ENCODE results near the gene DLG5. TPM values are rescaled to one million over a fixed set of nuclear protein-coding genes. Genes with fewer than 3 reads are reported as not detected.

The DLG5 gene
- total and polyA plus RNA-seq, 10 of the 15 experiments (the other 5 are each of a cell fraction or from before 2014, with no cell fraction given) = 0.18 to 6.6 (median 2.7) TPM

DNA sequence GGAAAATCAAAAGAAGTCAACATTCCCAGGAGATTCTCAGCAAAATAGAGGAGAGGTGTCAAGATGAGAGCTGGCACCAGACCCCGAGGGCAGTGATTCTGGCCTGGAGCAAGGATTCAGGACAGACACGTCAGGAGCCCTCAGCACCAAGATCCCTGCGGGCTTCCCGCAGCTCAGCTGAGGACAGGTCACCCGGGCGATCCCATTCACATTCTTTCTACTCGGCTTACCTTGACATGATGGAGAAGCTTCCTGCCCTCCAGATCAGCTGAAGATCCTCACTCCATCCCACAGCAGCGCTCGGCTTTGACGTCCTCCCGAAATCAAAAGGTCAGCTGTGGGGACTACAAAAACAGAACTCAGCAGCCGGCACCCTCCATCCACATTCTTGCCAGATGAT lies 139.1 kb downstream of the DLG5 start:
- POLR2A ChIA-PET = no interaction called here
- BruUV-seq (replicated peaks) = no TSS peak

DNA sequence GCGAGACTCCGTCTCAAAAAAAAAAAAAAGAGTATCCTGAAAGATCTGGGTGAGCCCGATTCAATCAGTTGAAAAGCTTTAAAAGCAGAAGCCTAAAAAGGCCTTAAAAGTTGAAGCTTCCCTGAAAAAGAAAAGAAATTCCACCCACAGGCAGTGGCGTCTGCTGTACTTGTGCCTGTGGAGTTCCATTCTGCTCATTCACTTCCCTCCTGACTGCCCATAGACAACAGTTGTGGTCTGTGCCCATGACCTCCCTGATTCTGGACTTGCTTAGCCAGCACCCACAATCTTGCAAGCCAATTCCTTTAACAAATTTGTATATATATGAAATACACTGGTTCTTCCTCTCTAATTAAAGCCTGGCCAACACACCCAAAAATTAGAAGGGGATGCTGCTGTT lies 141.7 kb downstream of the DLG5 start:
- H3K9ac ChIP-seq (ENCODE audit: control insufficient read depth, insufficient read depth, low read length) = no peak overlapping the region
- ChIA-PET CTCF (interaction anchor here (1.3 kb wide), 1 partner anchor 12 kb away, joined by 4 read pairs; no protein-coding TSS in a partner anchor), POLR2A (no interaction called here), SMC1A (ENCODE audit: uncharacterized antibody, unreplicated experiment) (no interaction called here), RAD21 (ENCODE audit: unreplicated experiment) (no interaction called here)
- TF ChIP-seq DPF2 (IDR thresholded peaks at IDR 0.05) (no peak), SIN3A (IDR thresholded peaks at IDR 0.05; ENCODE audit: low read depth, low read length) (no peak), ATF7 (IDR thresholded peaks at IDR 0.05; ENCODE audit: low read depth) (no peak), MEF2A (IDR thresholded peaks at IDR 0.05; ENCODE audit: insufficient read depth, low read depth, low read length) (no peak), ETV6 (conservative IDR thresholded peaks at IDR 0.05 in 1 of 2, IDR thresholded peaks at IDR 0.05 in 1 of 2; ENCODE audit: borderline replicate concordance in 1 of 2, low read depth in 1 of 2) (no peak), ZBED1 (IDR thresholded peaks at IDR 0.05; ENCODE audit: borderline replicate concordance) (no peak)
- DNase-seq (ENCODE audit: low read depth, low spot score) = no peak
- no peak for FAIRE-seq
- no peaks in the 10 kb centered on the region for H3K27me3 ChIP-seq (replicated peaks in 1 of 2; ENCODE audit: control insufficient read depth in 2 of 2, insufficient read depth in 2 of 2, low read length in 1 of 2)
- intact Hi-C loops (cut with micrococcal nuclease; ENCODE audit: unreplicated experiment) = no loop called here
- ATAC-seq = no peak
- H2AFZ ChIP-seq (ENCODE audit: control insufficient read depth, low read depth, low read length) = no peak overlapping the region
- no peak overlapping the region for H3K4me3 ChIP-seq
- no TSS peak for BruUV-seq (replicated peaks)
- no peak overlapping the region for H3K4me2 ChIP-seq (ENCODE audit: control insufficient read depth, insufficient read depth)
- H3K4me1 ChIP-seq (ENCODE audit: control insufficient read depth, insufficient read depth, low read length) = no peaks in the 10 kb centered on the region
- WGBS (ENCODE audit: insufficient coverage, insufficient replicate concordance, low lambda C conversion rate, missing lambda C conversion rate) = 84% methylated on average over 4 of the region's 4 CpGs
- H3K79me2 ChIP-seq (ENCODE audit: control insufficient read depth, insufficient read depth, low read length) = no peaks in the 10 kb centered on the region
- H3K9me3 ChIP-seq (replicated peaks; ENCODE audit: control insufficient read depth, insufficient read depth, low read length) = no peaks in the 10 kb centered on the region
- no peaks in the 10 kb centered on the region for H3K36me3 ChIP-seq (ENCODE audit: control insufficient read depth in 2 of 2, insufficient read depth in 2 of 2, low read length in 1 of 2)
- no peaks in the 10 kb centered on the region for H4K20me1 ChIP-seq (ENCODE audit: control insufficient read depth, insufficient read depth)
- no peak overlapping the region for H3K27ac ChIP-seq (ENCODE audit: control insufficient read depth, insufficient read depth)
- in situ Hi-C loops (cut with MboI) = no loop called here

More for the DNA sequence above, 139.1 kb downstream of the DLG5 start:
- in situ Hi-C loops (cut with MboI) = no loop called here
- Histone ChIP-seq H2AFZ (ENCODE audit: control insufficient read depth, low read depth, low read length) (no peak overlapping the region), H3K79me2 (ENCODE audit: control insufficient read depth, insufficient read depth, low read length) (no peaks in the 10 kb centered on the region), H3K4me1 (ENCODE audit: control insufficient read depth, insufficient read depth, low read length) (no peaks in the 10 kb centered on the region), H4K20me1 (ENCODE audit: control insufficient read depth, insufficient read depth) (no peaks in the 10 kb centered on the region), H3K4me2 (ENCODE audit: control insufficient read depth, insufficient read depth) (no peak overlapping the region), H3K36me3 (ENCODE audit: control insufficient read depth in 2 of 2, insufficient read depth in 2 of 2, low read length in 1 of 2) (peaks cover 0 to 4% of the 10 kb centered on the region in 2 experiments; a peak in 2 of 4 replicates), H3K9ac (ENCODE audit: control insufficient read depth, insufficient read depth, low read length) (no peak overlapping the region), H3K27ac (ENCODE audit: control insufficient read depth, insufficient read depth) (no peak overlapping the region), H3K27me3 (replicated peaks in 1 of 2; ENCODE audit: control insufficient read depth in 2 of 2, insufficient read depth in 2 of 2, low read length in 1 of 2) (no peaks in the 10 kb centered on the region), H3K4me3 (no peak overlapping the region), H3K9me3 (replicated peaks; ENCODE audit: control insufficient read depth, insufficient read depth, low read length) (no peaks in the 10 kb centered on the region)
- DNase-seq (ENCODE audit: low read depth, low spot score) (no peak), ATAC-seq (no peak), FAIRE-seq (no peak)
- WGBS (ENCODE audit: insufficient coverage, insufficient replicate concordance, low lambda C conversion rate, missing lambda C conversion rate) = 88% methylated on average over 12 of the region's 12 CpGs
- ChIA-PET SMC1A (ENCODE audit: uncharacterized antibody, unreplicated experiment) (no interaction called here), RAD21 (ENCODE audit: unreplicated experiment) (no interaction called here), CTCF (no interaction called here)
- TF ChIP-seq FOXK2 (IDR thresholded peaks at IDR 0.05) (no peak), SPI1 (IDR thresholded peaks at IDR 0.05; ENCODE audit: borderline replicate concordance, insufficient read depth, low read depth, low read length) (no peak), BRCA1 (IDR thresholded peaks at IDR 0.05; ENCODE audit: low read depth, low read length) (no peak), WRNIP1 (IDR thresholded peaks at IDR 0.05; ENCODE audit: borderline replicate concordance, low read depth, low read length) (no peak), CHD2 (IDR thresholded peaks at IDR 0.05; ENCODE audit: borderline replicate concordance, low read depth, low read length) (no peak), TARDBP (IDR thresholded peaks at IDR 0.05; ENCODE audit: borderline replicate concordance) (no peak)
- TF ChIP-seq, protein P1, sequence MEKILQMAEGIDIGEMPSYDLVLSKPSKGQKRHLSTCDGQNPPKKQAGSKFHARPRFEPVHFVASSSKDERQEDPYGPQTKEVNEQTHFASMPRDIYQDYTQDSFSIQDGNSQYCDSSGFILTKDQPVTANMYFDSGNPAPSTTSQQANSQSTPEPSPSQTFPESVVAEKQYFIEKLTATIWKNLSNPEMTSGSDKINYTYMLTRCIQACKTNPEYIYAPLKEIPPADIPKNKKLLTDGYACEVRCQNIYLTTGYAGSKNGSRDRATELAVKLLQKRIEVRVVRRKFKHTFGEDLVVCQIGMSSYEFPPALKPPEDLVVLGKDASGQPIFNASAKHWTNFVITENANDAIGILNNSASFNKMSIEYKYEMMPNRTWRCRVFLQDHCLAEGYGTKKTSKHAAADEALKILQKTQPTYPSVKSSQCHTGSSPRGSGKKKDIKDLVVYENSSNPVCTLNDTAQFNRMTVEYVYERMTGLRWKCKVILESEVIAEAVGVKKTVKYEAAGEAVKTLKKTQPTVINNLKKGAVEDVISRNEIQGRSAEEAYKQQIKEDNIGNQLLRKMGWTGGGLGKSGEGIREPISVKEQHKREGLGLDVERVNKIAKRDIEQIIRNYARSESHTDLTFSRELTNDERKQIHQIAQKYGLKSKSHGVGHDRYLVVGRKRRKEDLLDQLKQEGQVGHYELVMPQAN (conservative IDR thresholded peaks at IDR 0.05) = no peak
- intact Hi-C loops (cut with micrococcal nuclease; ENCODE audit: unreplicated experiment) = no loop called here
